Limb (tissue), 2 donors: ENCODE results near the gene HSD3B1.

Experiments
- DNase-seq, 2 donors: peaks; one replicate each; pipeline ENCODE4 v3.0.0-alpha.2; 2016; ENCODE audit errors: extremely low spot score in 2 of 2

HSD3B1 gene

GRCh38 chr1:119506941-119507340, at the start of gene HSD3B1:
Gene HSD3B1 (plus strand): TSS chr1:119507210. CDS start chr1:119507477, 267 bp downstream.
- no peak for DNase-seq

- DNase-seq, result no peak
These were observed 44.0 kb upstream of the HSD3B1 start for GRCh38 chr1:119462964-119463363.

DNA sequence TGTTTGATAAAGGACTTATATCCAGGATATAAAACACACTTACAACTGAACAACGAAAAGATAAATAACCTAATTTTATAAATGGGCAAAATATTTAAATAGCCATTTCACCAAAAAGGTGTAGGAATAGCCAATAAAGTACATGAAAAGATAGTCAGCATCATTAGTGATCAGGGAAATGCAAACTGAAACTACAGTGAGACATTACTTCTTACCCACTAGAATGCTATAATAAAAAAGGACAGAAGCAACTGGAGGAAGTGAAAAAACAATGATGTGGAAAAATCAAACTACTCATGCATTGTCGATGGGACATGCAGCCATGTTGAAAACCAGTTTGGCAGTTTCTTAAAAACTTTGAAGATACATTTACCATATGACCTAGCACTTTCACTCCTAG, 43.4 kb upstream of the HSD3B1 start:
- DNase-seq, result no peak

DNA sequence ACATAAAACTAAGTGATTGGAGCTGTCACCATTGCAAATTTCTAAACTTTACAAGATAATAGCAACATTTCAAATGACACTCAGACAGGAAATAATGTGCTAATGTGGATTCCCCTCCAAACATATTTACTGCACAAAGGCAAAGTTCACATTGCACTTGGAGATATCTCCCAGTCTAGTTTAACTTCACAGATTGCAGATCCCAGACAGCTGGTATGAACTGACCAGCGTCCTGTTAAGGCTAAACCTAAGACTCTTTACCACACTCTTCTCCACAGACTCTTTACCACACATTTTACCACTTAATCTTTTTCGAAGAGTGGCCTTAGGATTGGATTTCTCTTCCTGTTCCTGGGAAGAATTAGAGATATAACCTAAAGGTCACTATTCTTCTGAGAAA, 40.6 kb upstream of the HSD3B1 start:
- DNase-seq, result no peak

GRCh38 chr1:119467219-119467618, 39.8 kb upstream of the HSD3B1 start:
- DNase-seq, result no peak

DNA sequence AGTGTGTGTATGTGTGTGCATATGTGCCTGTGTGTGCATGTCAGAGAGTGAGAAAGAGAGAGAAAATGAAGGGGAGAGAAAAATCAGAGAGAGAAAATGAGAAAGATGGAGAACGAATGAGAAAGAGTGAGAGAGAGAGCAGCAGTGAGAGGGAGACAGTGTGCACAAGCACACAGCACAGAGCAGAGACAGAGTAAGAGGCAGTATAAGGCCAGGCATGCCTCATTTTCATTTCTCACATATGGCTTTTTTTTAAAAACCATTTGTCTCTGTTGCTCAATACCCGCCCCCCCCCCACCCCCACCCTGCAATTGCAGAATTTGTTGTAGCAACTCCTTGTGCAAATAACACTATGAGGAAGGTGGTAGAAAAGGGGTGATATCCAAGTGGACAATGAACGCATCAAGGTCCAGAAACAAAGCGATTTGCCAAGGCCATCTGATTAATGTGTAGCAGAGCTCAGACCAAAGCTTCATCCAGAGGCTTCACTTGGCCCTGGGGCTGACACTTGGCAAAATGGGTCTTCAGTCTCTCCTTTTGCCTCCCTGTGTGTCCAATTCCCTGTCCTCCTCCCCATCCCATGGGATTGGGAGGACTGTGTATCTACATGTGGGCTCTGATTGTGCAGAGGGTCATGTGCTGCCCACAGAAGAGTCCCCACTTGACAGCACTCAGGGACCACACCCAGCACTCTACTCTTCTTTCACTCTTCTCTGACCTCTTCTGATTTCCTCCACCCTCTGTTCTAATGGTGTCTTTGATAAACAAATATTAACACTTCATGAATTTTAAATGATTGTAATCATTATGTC, 38.9 kb upstream of the HSD3B1 start:
- DNase-seq, result no peak

- no peak for DNase-seq
These were observed 37.3 kb upstream of the HSD3B1 start for GRCh38 chr1:119469741-119470140.

- no peak for DNase-seq
These were observed 36.6 kb upstream of the HSD3B1 start for GRCh38 chr1:119470377-119470776.

- no peak for DNase-seq
These were observed 36.1 kb upstream of the HSD3B1 start for GRCh38 chr1:119470958-119471357.

DNA sequence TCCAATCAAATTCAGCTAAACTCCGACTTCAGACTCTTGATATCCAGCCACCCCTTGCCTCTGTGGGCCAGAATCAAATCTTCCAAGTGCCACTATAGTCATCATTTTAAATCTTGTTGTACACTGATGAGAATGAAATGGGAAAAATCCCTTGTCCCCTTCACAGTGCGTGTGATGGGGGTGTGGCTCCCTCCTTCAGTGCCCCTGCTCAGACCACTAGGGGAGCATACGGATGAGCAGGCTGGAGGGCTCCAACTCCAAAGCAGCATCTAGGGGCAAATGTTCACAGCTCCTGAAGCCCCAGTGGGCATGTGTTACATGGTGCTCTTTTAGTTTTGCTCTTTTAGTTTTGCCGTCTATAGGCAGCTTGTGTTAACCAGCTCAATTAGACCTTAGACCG, 35.4 kb upstream of the HSD3B1 start:
- DNase-seq, result no peak

DNA sequence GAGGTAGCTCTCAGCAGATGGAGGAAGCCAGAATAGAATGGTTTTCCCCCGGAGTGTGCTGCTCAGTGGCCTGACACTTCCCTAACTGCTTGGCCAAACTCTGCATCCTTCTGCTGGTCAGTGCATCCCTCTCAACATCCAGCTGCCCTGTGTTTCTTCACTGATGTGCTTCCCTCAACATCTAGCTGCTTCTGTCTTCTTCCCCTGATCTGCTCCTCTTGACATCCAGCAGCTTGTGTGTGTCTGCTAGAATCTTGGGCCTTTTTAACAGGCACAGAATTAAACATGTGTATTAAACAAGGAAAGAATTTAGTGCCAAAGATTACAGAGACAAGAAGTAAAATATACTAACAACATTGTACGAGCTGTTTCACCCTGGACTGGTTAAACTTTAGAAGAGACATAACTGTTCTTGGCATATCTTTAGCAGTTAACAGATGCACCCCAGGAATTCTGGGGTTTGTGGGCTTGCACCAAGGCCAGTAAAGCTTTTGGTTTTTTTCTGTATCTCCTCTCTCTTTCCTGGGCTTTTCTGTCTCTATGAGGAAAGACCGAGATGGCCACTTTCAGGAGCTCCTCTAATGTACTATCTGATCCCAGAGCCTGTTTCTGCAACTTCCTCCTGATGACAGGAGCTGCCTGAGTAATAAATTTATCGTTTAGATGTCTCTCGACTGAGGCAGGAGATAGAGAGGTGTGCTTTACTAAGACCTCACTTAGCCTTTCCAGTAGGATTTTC, 34.8 kb upstream of the HSD3B1 start:
- DNase-seq, result no peak

DNA sequence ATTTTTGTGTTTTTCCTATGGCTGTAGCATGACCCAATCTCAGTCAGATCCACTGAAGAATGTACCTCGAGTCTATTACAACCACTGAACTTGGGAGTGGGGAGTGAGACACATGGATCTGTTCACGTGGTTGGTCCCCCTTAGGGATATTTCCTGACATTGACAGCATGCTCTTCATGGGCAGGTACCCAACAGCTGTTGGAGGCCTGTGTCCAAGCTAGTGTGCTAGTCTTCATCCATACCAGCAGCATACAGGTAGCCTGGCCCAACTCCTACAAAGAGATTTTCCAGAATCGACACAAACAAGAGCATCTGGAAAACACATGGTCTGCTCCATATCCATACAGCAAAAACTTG, 34.2 kb upstream of the HSD3B1 start:
- no peak for DNase-seq

DNA sequence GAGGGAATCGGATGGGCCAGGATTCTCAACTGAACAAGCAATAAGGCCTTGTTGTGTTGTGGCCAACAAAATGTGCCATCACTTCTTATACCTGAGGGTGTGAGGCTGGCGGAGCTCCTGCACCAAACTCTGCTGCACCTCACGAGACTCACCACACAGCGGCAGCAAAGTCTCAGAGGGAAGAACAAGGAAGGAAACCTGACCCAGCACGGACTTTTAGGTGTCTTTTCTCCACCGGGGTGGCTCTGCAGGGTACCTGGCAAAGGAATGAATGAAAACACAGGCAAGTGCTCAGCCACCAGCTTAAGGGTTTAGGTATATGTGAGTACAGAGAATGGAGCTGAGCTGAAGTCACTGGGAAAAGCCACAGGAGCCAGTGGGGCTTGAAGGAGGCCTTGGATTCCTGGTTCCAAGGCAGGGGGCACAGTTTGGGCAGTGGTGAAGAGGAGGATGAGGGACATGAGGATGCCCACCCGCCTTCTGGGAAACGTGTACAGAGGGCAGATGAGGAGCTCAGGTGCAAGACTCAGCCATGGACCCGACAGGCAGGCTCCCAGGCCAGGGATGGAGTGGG, 31.1 kb upstream of the HSD3B1 start:
- peak; percentile 27 to 56 for DNase-seq

DNA sequence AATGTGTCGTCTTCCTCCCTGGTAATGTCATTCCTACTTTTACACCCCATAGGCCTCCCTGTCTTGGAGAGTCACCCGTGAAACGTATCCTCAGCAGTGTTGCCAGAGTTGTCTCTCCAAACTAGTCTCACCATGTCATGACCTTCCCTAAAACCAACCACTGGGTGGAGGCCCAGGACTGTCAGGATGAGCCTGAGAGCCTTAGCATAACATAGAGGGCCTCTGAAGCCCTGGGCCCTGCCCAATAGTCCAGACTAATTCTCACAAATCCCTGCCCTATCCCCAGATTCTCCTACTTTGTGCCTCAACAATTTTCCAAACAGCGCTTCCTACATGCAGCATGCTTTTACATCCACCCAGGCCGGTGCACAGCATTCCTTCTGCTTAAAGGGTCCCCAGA, 29.3 kb upstream of the HSD3B1 start:
- no peak for DNase-seq

- no peak for DNase-seq
These were observed 26.8 kb upstream of the HSD3B1 start for GRCh38 chr1:119480175-119480574.

- no peak for DNase-seq
These were observed 25.1 kb upstream of the HSD3B1 start for GRCh38 chr1:119481951-119482350.

- no peak for DNase-seq
These were observed 24.2 kb upstream of the HSD3B1 start for GRCh38 chr1:119482517-119483425.

DNA sequence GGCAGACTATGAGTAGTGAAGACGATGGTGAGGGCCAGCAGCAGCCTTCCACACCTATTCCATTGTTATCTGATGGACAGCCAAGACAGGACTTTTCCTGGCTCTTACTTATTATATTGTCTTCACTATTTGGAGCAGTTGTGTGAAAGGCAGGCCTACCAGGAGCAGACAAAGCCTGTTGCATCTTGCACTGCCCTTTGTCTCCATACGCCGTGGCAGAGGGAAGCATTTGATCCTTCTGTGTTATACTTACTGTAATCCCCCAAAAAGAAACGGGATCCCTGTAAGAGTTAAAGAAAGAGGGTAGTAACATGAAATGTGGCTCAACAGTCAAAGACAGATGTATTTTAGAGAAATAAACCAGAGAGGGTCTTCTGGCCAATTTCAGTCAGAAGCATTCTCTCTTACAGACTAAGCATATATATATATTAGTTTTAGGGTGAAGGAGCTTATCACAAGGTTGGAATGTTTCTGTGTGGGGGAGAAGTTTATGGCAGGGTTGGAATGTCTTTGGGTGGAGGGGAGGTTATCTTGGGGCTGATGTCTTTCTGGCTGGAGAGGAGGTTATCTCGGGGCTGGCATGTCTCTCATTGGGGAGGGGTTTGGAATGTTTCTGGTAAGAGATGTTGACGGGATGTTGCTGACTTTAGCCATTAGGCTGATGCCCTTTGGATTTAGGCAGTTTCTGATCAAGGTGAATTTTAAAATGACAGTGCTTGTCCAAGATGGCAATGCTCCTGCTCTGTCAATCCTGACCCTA, 23.4 kb upstream of the HSD3B1 start:
- DNase-seq, result no peak

GRCh38 chr1:119485201-119485600, 21.8 kb upstream of the HSD3B1 start:
- no peak for DNase-seq

DNA sequence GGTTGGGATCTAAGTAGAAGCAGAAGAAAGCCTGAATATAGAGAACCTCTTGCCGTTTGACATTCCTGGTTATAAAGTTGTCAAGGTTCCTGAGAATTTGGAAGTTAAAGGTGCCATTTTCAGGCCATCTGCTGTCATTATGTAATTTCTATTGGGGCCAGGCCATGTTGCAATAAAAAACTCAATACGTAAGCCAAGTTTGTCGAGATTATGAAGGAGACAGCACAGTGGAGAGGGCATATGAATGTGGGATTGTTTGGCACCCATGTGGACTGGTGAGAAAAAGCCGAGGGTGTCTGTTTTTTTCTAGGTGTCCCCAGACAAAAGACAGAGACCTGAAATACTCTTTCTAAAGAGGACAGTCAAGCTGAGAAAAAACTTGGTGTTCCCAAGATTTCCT, 18.8 kb upstream of the HSD3B1 start:
- no peak for DNase-seq

GRCh38 chr1:119489201-119489600, 17.8 kb upstream of the HSD3B1 start:
- no peak for DNase-seq
